ENCODE data around the gene TAB2. TPM values are rescaled to one million over a fixed set of nuclear protein-coding genes. Genes with fewer than 3 reads are reported as not detected.

TAB2 gene
- total RNA-seq, 1 experiment from 2014 or later: 38.1 TPM

- peak; percentile 18 for DNase-seq
- no peaks in the 10 kb centered on the region for H3K9me3 Mint-ChIP-seq (ENCODE audit: low read depth, unreplicated experiment)
- H3K36me3 Mint-ChIP-seq (ENCODE audit: insufficient read depth, unreplicated experiment): no peaks in the 10 kb centered on the region
- peak overlapping the region; percentile 14 for H3K27ac Mint-ChIP-seq (ENCODE audit: unreplicated experiment)
- TF ChIP-seq CTCF (IDR thresholded peaks at IDR 0.05; ENCODE audit: unreplicated experiment): no peak
- no peaks in the 10 kb centered on the region for H3K27me3 Mint-ChIP-seq (ENCODE audit: unreplicated experiment)
- intact Hi-C loops (cut with micrococcal nuclease; ENCODE audit: unreplicated experiment): loop anchor here (10.0 kb wide), 1 partner anchor 252 kb away; no protein-coding TSS in a partner anchor
- CTCF ChIA-PET: no interaction called here
- no TSS peak for BruUV-seq (replicated peaks)
- H3K4me1 Mint-ChIP-seq (ENCODE audit: low read depth, unreplicated experiment): peaks cover 62% of the 10 kb centered on the region
- peak overlapping the region; percentile 14 for H3K4me3 Mint-ChIP-seq (ENCODE audit: low read depth, unreplicated experiment)
Observed at GRCh38 chr6:149336609-149336928, 19.1 kb downstream of the TAB2 start.

GRCh38 chr6:149337320-149337719 lies 19.8 kb downstream of the TAB2 start:
- no peaks in the 10 kb centered on the region for H3K9me3 Mint-ChIP-seq (ENCODE audit: low read depth, unreplicated experiment)
- no peak for DNase-seq
- intact Hi-C loops (cut with micrococcal nuclease; ENCODE audit: unreplicated experiment): loop anchor here (10.0 kb wide), 1 partner anchor 253 kb away; no protein-coding TSS in a partner anchor
- no TSS peak for BruUV-seq (replicated peaks)
- H3K27me3 Mint-ChIP-seq (ENCODE audit: unreplicated experiment): no peaks in the 10 kb centered on the region
- no peak overlapping the region for H3K4me3 Mint-ChIP-seq (ENCODE audit: low read depth, unreplicated experiment)
- no peak for TF ChIP-seq CTCF (IDR thresholded peaks at IDR 0.05; ENCODE audit: unreplicated experiment)
- H3K36me3 Mint-ChIP-seq (ENCODE audit: insufficient read depth, unreplicated experiment): no peaks in the 10 kb centered on the region
- H3K4me1 Mint-ChIP-seq (ENCODE audit: low read depth, unreplicated experiment): peaks cover 54% of the 10 kb centered on the region
- CTCF ChIA-PET: no interaction called here
- peak overlapping the region; percentile 19 for H3K27ac Mint-ChIP-seq (ENCODE audit: unreplicated experiment)

GRCh38 chr6:149340200-149340599 lies 22.7 kb downstream of the TAB2 start:
- no TSS peak for BruUV-seq (replicated peaks)
- intact Hi-C loops (cut with micrococcal nuclease; ENCODE audit: unreplicated experiment): no loop called here
- H3K4me3 Mint-ChIP-seq (ENCODE audit: low read depth, unreplicated experiment): no peak overlapping the region

GRCh38 chr6:149342525-149342924 lies 25.0 kb downstream of the TAB2 start:
- intact Hi-C loops (cut with micrococcal nuclease; ENCODE audit: unreplicated experiment): no loop called here
- Mint-ChIP-seq H3K4me3 (ENCODE audit: low read depth, unreplicated experiment) (no peak overlapping the region), H3K4me1 (ENCODE audit: low read depth, unreplicated experiment) (peaks cover 36% of the 10 kb centered on the region), H3K27me3 (ENCODE audit: unreplicated experiment) (no peaks in the 10 kb centered on the region), H3K36me3 (ENCODE audit: insufficient read depth, unreplicated experiment) (no peaks in the 10 kb centered on the region), H3K9me3 (ENCODE audit: low read depth, unreplicated experiment) (no peaks in the 10 kb centered on the region), H3K27ac (ENCODE audit: unreplicated experiment) (no peak overlapping the region)
- no peak for DNase-seq
- CTCF ChIA-PET: no interaction called here
- TF ChIP-seq CTCF (IDR thresholded peaks at IDR 0.05; ENCODE audit: unreplicated experiment): no peak
- no TSS peak for BruUV-seq (replicated peaks)

More at GRCh38 chr6:149340200-149340599, 22.7 kb downstream of the TAB2 start:
- H3K9me3 Mint-ChIP-seq (ENCODE audit: low read depth, unreplicated experiment): no peaks in the 10 kb centered on the region
- no peak for DNase-seq
- H3K4me1 Mint-ChIP-seq (ENCODE audit: low read depth, unreplicated experiment): peaks cover 44% of the 10 kb centered on the region
- CTCF ChIA-PET: no interaction called here
- H3K36me3 Mint-ChIP-seq (ENCODE audit: insufficient read depth, unreplicated experiment): no peaks in the 10 kb centered on the region
- no peak overlapping the region for H3K27ac Mint-ChIP-seq (ENCODE audit: unreplicated experiment)
- TF ChIP-seq CTCF (IDR thresholded peaks at IDR 0.05; ENCODE audit: unreplicated experiment): no peak
- no peaks in the 10 kb centered on the region for H3K27me3 Mint-ChIP-seq (ENCODE audit: unreplicated experiment)

Data from Calu3 (cell line).